Mesothelial cell of epicardium (in vitro differentiated cells): ENCODE results near the gene FHIT. TPM values are rescaled to one million over a fixed set of nuclear protein-coding genes. Genes with fewer than 3 reads are reported as not detected.
"Not testable (repeated sequence)": the region's sequence is repeated elsewhere in the genome, so short reads cannot be mapped to it uniquely, and the experiment has no call there.

ENCODE experiments used
- DNase-seq, 2 experiments: peaks; one replicate each; pipeline ENCODE4 v3.0.0; 2021; ENCODE audit warnings: low spot score in 2 of 2; ENCODE audit not compliant: unreplicated experiment in 2 of 2
- H3K27ac Mint-ChIP-seq: 2 replicates; pipeline ENCODE4 v1.8.0; 2021; ENCODE audit warnings: mixed read lengths
- H3K27me3 Mint-ChIP-seq: 2 replicates; pipeline ENCODE4 v1.8.0; 2021; ENCODE audit warnings: low read depth, mixed read lengths
- H3K36me3 Mint-ChIP-seq: 2 replicates; pipeline ENCODE4 v1.8.0; 2021; ENCODE audit warnings: mixed read lengths
- H3K4me1 Mint-ChIP-seq: 2 replicates; pipeline ENCODE4 v1.8.0; 2021; ENCODE audit warnings: mixed read lengths
- H3K4me3 Mint-ChIP-seq: 2 replicates; pipeline ENCODE4 v1.8.0; 2021; ENCODE audit warnings: mild to moderate bottlenecking, moderate library complexity, mixed read lengths
- H3K9me3 Mint-ChIP-seq: 2 replicates; pipeline ENCODE4 v1.8.0; 2021; ENCODE audit warnings: mixed read lengths
- total RNA-seq: library from RNA; stranded (reverse); gene quantifications from 3 replicates; pipeline ENCODE4 v1.2.1, GENCODE V29; 2021
- TF ChIP-seq, protein P1 (sequence below): fragments of 200-600 bp; sonication (generic); IDR thresholded peaks from one replicate; pipeline ENCODE4 v1.5.0; 2021; ENCODE audit warnings: antibody characterized with exemption; ENCODE audit not compliant: unreplicated experiment

Gene FHIT
- total RNA-seq, 1 donor from 2014 or later, result 10.7 TPM

DNA sequence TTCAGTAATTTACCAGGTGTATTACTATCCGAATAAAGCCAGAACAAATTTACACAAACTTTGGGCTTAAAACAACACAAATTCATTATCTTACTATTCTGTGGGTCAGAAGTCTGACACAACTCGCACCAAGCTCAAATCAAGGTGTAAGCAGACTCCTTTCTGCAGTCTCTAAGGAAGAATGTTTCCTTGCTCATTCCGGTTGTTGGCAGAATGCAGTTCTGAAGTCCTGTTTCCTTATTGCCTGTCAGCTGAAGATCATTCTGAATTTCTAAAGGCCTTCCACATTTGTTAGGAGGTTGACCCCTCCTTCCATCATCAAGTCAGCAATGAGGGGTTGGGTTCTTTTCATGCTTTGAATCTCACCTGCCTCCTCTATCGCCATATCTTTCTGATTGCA is 183.2 kb downstream of the FHIT start:
- no peaks in the 10 kb centered on the region for H3K27me3 Mint-ChIP-seq
- no peaks in the 10 kb centered on the region for H3K36me3 Mint-ChIP-seq
- no peak for DNase-seq
- no peak overlapping the region for H3K27ac Mint-ChIP-seq
- peaks cover 18% of the 10 kb centered on the region for H3K9me3 Mint-ChIP-seq
- no peak overlapping the region for H3K4me3 Mint-ChIP-seq
- no peaks in the 10 kb centered on the region for H3K4me1 Mint-ChIP-seq
- TF ChIP-seq, protein P1, sequence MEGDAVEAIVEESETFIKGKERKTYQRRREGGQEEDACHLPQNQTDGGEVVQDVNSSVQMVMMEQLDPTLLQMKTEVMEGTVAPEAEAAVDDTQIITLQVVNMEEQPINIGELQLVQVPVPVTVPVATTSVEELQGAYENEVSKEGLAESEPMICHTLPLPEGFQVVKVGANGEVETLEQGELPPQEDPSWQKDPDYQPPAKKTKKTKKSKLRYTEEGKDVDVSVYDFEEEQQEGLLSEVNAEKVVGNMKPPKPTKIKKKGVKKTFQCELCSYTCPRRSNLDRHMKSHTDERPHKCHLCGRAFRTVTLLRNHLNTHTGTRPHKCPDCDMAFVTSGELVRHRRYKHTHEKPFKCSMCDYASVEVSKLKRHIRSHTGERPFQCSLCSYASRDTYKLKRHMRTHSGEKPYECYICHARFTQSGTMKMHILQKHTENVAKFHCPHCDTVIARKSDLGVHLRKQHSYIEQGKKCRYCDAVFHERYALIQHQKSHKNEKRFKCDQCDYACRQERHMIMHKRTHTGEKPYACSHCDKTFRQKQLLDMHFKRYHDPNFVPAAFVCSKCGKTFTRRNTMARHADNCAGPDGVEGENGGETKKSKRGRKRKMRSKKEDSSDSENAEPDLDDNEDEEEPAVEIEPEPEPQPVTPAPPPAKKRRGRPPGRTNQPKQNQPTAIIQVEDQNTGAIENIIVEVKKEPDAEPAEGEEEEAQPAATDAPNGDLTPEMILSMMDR, result no peak

DNA sequence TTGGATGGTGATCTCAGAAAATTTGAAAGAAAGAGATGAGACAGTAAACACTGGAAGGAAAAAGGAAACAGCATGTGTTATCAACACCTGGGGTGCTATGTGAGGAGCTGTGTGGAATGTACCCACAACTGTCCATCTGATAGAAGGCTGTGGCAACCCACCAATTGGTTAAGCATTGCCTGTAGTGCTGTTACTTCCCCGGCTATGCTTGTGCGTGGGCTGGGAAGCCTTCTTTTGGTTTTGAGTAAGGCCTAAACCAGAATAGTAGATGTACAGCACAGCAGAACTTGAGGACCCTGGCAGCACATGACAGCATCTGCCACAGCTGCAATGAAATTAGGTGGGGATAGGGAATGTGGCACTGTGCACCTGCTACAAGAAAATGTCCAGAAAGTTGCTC is 184.5 kb downstream of the FHIT start:
- no peak for DNase-seq
- Mint-ChIP-seq H3K36me3 (no peaks in the 10 kb centered on the region), H3K27me3 (no peaks in the 10 kb centered on the region), H3K4me1 (no peaks in the 10 kb centered on the region), H3K27ac (no peak overlapping the region), H3K9me3 (peaks cover 18% of the 10 kb centered on the region), H3K4me3 (no peak overlapping the region)
- TF ChIP-seq, protein P1, result no peak

DNA sequence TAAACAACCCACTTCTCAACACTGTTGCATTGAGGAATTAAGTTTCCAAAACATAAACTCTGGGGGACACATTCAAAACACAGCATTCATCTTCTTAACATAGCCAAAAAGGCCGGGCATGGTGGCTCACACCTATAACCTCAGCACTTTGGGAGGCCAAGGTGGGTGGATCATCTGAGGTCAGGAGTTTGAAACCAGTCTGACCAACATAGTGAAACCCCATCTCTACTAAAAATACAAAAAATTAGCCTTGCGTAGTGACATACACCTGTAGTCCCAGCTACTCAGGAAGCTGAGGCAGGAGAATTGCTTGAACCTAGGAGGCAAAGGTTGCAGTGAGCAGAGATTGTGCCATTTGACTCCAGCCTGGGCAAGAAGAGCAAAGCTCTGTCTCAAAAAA is 185.0 kb downstream of the FHIT start:
- H3K4me1 Mint-ChIP-seq, H3K27me3 Mint-ChIP-seq, H3K27ac Mint-ChIP-seq, DNase-seq, H3K36me3 Mint-ChIP-seq, H3K4me3 Mint-ChIP-seq: not testable (repeated sequence)
- H3K9me3 Mint-ChIP-seq, result peaks cover 18% of the 10 kb centered on the region

DNA sequence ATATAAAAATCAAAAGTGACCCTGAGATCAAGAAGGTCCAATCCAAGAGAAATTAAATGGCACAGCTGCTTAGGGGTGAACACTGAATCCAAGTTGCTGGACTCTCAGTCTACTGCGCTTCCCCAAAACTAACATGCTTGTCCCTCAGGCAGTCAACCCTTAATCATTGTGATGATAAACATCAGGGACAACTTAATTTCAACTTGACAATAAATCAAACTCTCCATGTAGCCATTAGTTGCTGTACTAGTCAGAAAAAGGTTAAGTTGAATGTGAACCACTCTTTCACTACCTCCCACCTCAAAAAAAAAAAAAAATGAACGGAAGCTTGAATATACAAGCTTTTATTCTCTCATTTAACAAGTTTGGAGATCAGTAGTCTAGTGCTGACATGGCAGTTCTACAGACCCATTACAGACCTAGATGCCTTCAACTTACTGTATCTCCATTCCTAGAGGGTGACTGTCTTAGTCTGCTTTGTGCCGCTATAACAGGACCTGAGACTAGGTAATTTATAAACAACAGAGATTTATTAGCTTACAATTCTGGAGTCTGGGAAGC is 185.7 kb downstream of the FHIT start:
- no peak overlapping the region for H3K4me3 Mint-ChIP-seq
- H3K4me1 Mint-ChIP-seq, result peaks cover 4% of the 10 kb centered on the region
- no peaks in the 10 kb centered on the region for H3K27me3 Mint-ChIP-seq
- no peak overlapping the region for H3K27ac Mint-ChIP-seq
- no peaks in the 10 kb centered on the region for H3K36me3 Mint-ChIP-seq
- peaks cover 13% of the 10 kb centered on the region for H3K9me3 Mint-ChIP-seq
- DNase-seq, result no peak
- TF ChIP-seq, protein P1, result no peak

DNA sequence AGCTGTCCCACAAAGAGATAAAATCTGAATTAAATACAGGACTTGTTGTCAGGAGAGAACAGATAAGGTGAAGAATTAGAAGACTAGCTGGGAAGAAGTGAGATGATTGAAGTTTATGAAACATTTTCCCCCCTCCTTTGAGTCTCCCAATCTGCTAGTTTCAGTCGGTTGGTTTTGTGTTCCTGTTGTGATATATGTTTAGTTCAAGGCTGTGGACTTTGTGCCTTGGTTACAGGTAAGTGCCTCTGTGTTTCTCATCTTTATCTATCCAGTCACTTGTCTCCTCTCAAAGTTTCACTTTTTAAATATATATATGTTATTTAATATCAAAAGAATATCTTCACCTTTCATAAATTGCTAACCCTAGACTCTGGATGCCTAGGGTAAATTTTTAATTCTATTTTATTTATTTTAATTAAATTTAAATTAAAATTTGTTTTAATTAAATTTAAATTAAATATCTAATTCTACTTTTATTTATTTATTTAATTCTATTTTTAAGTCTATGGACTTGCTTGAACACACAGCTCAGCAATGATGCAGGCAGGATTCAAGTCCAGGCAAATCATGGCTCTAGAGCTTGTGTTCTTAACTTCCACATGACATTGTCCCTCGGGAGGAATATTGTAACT is 190.0 kb downstream of the FHIT start:
- no peaks in the 10 kb centered on the region for H3K27me3 Mint-ChIP-seq
- H3K9me3 Mint-ChIP-seq, result peaks cover 11% of the 10 kb centered on the region
- peaks cover 4% of the 10 kb centered on the region for H3K4me1 Mint-ChIP-seq

DNA sequence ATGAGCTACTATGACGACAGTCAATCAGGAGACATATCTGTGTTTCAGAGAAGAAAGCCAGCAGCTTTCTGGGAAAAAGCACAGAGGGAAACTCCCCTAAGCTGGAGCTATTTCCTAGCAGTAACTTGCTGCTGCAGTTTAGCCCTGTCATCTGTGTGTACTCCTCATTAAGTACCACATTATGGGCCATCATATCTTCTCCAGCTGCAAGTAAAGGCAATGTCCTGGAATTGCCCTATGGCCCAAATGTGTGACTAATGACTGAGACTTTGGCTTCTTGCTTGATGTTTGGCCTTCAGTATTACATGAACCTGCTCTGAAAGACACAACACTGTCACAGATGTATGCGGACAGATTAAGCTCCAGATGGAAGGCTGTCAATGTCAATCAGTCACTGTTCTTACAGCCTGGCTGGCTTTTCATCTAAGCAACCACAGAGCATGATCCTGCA is 190.8 kb downstream of the FHIT start:
- H3K36me3 Mint-ChIP-seq, result no peaks in the 10 kb centered on the region
- no peak for DNase-seq
- H3K4me1 Mint-ChIP-seq, result peaks cover 4% of the 10 kb centered on the region
- H3K9me3 Mint-ChIP-seq, result peaks cover 8% of the 10 kb centered on the region
- H3K27ac Mint-ChIP-seq, result no peak overlapping the region
- no peak overlapping the region for H3K4me3 Mint-ChIP-seq
- TF ChIP-seq, protein P1, result no peak
- no peaks in the 10 kb centered on the region for H3K27me3 Mint-ChIP-seq

More for the DNA sequence above, 190.0 kb downstream of the FHIT start:
- Mint-ChIP-seq H3K36me3 (no peaks in the 10 kb centered on the region), H3K4me3 (no peak overlapping the region), H3K27ac (no peak overlapping the region)
- TF ChIP-seq, protein P1, result no peak
- DNase-seq, result no peak
